HG03457 (cell line): ENCODE data around the gene MYL5.
"Not testable (repeated sequence)": the region's sequence is repeated elsewhere in the genome, so short reads cannot be mapped to it uniquely, and the experiment has no call there.

Experiments used
- ATAC-seq: cut with Tn5 transposase; IDR thresholded peaks from one replicate; pipeline ENCODE4 v1.9.1; 2021; ENCODE audit warnings: moderate number of reproducible peaks; ENCODE audit not compliant: unreplicated experiment

The MYL5 gene

DNA sequence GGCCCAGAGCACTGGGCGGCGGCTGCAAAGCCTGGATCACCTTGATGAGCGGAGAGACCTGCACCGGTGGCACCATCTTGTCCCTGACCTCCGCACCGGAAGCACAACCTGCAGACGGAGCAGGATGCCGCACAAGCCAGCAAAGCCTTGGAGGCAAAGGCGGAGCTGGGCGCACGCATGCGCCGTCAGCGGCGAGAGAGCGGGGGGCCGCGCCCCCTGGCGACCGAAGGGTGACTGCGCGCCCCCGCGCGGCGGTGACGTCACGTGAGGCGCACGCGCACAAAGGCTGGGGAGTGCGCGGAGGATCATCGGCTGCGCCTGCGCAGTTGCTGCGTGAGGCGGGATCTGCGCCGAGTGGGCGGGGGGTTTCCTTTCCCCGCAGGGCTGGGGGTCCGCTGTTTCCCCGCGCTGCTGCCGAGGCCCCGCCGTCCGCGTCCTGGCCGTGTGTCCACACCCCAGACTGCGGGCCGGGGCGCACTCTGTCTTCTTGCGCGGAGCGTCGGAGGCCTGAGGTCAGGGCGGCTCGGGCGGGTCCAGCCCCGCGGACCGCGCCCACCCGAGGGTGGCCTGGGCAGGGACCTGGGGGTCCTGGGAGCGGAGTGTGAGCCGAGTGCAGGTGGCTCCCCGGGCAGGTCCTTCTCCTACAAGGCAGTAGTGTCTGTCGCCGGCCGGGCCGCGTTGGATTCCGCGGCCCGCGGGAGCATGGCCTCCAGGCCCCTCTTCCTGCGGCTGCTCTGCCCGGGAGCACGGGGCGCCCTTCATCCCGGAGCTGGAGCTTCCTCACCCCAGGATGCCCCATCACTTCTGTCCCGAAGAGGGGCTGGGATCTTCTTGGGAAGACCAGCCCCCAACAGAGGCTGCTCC, at the start of gene MYL5, which contains the start of gene ATP5ME:
TSS of gene MYL5 (plus strand) at position 371 of the 864 bp plus-strand sequence. CDS start 3,485 bp downstream, outside the sequence.
TSS of gene ATP5ME (minus strand) at position 105 of the 864 bp plus-strand sequence. CDS start at position 76, 29 bp downstream.
- ATAC-seq = peak; percentile 68

GRCh38 chr4:624705-625590, 49.4 kb upstream of the MYL5 start, which contains the start of gene PDE6B:
Gene PDE6B (plus strand): TSS chr4:625573. CDS start chr4:625627, 54 bp downstream.
- no peak for ATAC-seq

DNA sequence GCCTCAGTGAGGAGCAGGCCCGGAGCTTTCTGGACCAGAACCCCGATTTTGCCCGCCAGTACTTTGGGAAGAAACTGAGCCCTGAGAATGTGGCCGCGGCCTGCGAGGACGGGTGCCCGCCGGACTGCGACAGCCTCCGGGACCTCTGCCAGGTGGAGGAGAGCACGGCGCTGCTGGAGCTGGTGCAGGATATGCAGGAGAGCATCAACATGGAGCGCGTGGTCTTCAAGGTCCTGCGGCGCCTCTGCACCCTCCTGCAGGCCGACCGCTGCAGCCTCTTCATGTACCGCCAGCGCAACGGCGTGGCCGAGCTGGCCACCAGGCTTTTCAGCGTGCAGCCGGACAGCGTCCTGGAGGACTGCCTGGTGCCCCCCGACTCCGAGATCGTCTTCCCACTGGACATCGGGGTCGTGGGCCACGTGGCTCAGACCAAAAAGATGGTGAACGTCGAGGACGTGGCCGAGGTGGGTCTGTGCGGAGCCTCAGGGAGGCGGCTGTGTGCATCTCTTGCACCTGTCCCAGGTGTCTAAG, 48.6 kb upstream of the MYL5 start:
- ATAC-seq = no peak

DNA sequence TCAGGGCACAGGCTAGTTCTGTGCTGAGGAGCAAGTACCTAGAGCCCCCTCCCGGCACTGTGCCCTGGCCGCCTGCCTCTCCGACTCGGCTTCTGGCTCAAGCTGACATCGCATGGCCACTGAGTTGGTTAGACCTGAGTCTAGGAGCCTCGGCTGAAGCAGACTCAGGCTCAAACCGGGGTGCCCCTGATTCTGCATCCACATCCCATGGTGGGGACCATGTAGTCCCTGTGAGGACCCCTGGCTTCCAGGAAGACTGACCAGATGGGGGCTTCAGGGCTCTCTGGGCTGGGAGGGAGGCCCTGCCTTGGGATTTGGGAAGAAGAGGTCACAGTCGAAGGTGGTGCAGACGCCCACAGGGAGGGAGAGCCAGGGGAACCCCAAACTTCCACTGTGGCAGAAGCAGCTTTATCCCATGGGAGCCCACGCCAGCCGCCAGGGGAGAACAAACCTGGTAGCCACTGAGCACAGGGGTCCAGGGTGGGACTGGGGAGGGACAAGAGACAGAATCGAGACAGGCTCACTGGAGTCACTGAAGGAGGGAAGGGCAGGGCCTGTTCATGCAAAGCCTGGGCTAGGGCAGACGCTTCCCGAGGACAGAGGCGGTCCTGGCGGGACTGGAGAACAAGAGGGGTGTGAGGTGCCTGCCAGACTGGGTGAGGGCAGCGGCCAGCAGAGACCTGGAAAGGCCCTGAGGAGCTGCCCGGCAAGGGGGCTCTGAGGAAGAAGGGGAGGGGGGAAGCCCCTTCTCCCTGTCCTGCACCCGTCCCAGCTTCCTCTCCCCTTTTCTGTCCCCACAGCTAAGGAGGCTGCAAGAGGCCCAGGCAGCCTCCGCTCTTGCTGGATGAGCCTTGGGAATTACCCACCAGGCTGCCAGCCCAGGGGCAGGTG, 47.9 kb upstream of the MYL5 start:
- no peak for ATAC-seq

- ATAC-seq = no peak
Measured at GRCh38 chr4:627347-628125, 46.8 kb upstream of the MYL5 start.

- no peak for ATAC-seq
Measured at GRCh38 chr4:628311-628741, 46.0 kb upstream of the MYL5 start.

GRCh38 chr4:628821-629635, 45.3 kb upstream of the MYL5 start:
- ATAC-seq = no peak

DNA sequence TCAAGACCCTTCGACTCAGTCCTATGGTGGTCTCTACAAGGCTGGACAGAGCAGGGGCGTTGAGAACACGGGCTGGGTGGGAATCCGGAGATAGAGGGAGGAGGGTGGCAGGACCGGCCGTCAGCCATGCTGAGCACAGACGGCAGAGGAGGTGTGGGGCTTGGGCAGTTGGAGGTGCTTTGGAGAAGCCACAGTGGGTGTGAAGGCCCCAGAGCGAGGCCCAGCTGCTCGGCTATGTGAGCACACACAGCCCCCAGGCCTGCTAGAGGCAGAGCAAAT, 44.8 kb upstream of the MYL5 start:
- no peak for ATAC-seq

DNA sequence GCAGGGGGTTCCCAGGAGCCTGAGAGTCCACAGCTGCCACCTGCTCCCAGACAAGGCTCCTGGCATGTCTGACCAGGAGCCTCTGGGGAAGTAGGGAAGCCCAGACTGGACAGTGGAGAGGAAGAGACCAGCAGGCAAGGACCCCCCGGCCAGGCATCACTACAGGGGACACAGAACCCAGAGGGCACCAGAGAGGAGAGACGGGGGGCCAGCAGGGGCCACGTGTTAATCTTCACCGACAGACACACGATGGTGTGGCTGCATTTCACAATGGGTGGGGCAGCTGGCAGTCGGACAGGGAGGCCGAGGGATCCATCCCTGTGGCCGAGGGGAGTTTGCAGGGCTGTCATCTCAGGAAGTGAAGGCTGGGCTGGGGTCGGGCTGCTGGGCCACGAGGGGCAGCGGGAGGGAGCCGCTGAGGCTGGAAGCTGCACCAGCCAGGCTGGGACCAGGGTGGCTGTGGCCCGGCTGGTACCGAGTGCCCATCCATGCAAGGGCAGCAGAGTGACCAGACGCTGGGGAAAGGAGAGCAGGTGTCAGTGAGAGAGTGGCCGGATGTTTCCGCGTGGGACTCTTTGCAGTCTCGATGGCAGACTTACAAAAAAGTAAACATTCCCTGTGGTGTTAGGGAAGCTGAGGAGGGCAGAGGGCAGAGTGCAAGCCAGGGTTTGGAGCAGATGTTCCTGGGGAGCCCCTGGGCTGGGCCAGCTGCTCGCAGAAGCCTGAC, 44.3 kb upstream of the MYL5 start:
- ATAC-seq = no peak

DNA sequence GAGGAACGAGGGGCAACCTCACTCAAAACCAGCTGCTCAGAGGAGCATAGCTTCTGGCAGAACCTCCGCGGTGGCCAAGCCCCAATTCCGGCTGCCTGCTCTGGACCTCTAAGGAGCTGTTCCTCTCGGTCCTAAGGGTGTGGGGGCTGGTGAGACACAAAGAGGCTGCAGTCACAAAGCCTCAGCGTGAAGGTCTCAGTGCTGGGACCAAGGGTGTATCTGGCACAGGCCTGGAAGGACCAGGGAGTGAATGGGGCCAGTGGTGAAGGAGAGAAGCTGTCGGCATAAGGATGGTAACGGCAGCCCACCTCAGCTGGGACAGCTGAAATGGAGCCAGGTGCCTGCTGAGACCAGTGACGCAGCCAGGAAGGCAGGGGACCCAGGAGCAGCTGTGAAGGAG, 43.7 kb upstream of the MYL5 start:
- ATAC-seq = no peak

DNA sequence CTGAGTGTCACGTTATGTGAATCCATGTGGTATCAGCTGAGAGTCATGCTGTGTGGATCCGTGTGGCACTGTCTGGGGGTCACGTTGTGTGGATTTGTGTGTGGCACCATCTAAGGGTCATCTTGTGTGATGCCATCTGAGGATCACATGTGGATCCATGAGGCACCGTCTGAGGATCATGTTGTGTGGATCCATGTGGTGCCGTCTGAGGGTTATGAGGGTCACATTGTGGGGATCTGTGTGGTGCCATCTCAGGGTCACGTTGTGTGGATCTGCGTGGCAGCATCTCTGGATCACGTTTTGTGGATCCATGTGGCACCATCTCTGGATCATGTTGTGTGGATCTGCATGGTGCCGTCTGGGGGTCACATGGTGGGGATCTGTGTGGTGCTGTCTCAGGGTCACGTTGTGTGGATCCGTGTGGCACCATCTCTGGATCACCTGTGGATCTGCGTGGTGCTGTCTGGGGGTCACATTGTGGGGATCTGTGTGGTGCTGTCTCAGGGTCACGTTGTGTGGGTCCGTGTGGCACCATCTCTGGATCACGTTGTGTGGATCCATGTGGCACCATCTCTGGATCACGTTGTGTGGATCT, 42.0 kb upstream of the MYL5 start:
- ATAC-seq = no peak

DNA sequence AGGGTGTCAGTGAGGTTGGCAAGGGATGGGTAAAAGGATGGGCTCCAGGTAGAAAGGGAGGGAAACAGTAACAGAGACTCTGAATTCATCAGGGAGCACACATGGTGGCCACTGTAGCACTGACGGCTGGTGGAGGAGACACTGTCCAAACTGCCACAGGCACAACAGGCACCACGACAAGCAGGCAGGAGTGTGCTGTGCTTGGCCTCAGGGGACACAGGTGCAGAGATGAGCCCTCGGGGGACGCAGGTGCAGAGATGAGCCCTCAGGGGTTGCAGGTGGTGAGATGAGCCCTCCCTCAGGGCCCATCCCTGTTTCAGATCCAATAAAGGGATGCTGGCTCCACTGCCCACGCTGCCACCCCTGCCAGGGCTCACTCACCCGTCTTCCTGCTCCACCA, 41.4 kb upstream of the MYL5 start:
- no peak for ATAC-seq

DNA sequence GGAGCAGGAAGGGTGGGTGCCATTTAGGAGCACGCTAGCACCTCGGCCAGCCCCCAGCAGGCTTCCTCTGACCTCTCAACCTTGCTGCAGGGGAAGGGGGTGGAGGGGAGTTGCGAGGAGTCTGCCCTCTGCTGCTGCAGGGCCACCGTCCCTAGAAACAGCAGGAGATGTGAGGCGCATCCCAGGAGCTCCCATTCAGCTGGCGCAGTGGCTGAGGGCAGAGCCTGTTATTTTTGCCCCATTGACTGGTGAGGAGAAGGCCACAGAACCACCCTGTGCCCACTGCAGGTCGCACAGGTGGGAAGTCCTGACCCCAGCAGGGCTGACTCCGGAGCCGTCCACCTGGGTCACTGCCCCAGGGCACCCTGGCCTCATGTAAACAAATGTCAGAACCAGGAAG, 40.9 kb upstream of the MYL5 start:
- no peak for ATAC-seq

DNA sequence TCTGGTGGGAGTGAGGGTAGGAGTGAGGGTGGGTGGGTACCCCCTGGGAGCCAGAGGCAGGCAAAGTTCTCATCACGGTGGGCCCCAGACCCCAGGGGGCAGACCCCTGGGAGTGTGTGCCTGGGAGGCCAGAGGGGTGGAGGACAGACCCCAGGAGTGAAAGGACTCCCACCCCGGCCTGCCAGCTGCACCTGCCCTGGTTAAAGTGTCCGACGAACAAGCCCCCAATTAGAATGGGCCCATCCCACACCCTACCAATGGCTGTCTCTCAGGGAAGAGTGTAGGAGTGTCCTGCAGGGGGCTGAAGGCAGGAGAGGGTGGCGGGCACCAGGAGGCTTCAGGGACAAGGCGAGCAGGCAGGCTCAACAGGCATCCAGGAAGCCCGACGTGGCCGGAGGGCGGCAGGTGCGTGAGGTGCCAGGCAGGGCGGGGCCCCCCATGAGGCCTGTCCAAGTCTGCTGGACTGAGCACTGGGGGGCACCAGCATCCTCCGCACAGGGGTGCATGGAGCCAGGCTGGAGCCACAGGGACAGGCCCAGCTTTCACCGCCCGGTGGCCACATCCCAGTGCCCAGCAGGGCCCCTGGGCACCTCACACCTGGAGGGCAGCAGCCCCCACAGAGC, 40.3 kb upstream of the MYL5 start:
- ATAC-seq = no peak

GRCh38 chr4:634599-634985, 39.8 kb upstream of the MYL5 start:
- no peak for ATAC-seq

DNA sequence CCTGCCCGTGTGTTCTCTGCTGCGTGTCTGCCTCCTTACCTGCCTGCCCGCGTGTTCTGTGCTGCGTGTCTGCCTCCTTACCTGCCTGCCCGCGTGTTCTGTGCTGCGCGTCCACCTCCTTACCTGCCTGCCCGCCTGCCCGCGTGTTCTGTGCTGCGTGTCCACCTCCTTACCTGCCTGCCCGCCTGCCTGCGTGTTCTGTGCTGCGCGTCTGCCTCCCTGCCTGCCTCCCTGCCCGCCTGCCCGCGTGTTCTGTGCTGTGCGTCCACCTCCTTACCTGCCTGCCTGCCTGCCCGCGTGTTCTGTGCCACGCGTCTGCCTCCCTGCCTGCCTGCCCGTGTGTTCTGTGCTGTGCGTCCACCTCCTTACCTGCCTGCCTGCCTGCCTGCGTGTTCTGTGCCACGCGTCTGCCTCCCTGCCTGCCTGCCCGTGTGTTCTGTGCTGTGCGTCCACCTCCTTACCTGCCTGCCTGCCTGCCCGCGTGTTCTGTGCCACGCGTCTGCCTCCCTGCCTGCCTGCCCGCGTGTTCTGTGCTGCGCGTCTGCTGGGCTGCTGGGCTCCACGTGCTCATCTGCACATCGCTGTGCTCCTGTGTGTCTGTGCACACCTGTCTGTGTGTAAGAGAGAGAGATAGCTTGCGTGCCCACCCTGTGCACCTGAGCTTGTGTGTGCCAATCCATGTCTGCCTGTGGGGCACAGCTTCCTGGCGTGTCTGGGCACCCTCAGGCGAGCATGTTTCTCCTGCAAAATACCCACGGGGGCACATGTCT, 39.1 kb upstream of the MYL5 start:
- ATAC-seq = not testable (repeated sequence)
